Fibroblast of lung (primary cell): ENCODE measurements around the gene CCDC183. TPM values are rescaled to one million over a fixed set of nuclear protein-coding genes. Genes with fewer than 3 reads are reported as not detected.
"Not testable (repeated sequence)": the region's sequence is repeated elsewhere in the genome, so short reads cannot be mapped to it uniquely, and the experiment has no call there.

Experiments used
- DNase-seq, 2 donors: peaks; one replicate each; pipeline versions ENCODE4 v3.0.0 to v3.0.0-alpha.2; 2010; ENCODE audit warnings: low read depth in 2 of 2
- H2AFZ ChIP-seq: 2 replicates; pipeline ENCODE4 v1.5.1; 2012; ENCODE audit warnings: low read length, control low read depth, inconsistent platforms
- H3K27ac ChIP-seq: 2 replicates; pipeline ENCODE4 v1.5.1; 2011; ENCODE audit warnings: low read length, control low read depth; ENCODE audit not compliant: insufficient read depth
- H3K27me3 ChIP-seq: 2 replicates; pipeline ENCODE4 v1.5.1; 2011; ENCODE audit warnings: mild to moderate bottlenecking, low read length; ENCODE audit not compliant: control insufficient read depth, insufficient read depth
- H3K36me3 ChIP-seq: 2 replicates; pipeline ENCODE4 v1.5.1; 2011; ENCODE audit warnings: low read length; ENCODE audit not compliant: control insufficient read depth, insufficient read depth
- H3K4me1 ChIP-seq: 2 replicates; pipeline ENCODE4 v1.5.1; 2011; ENCODE audit warnings: low read length; ENCODE audit not compliant: control insufficient read depth, insufficient read depth; ENCODE audit errors: extremely low read depth
- H3K4me2 ChIP-seq: 2 replicates; pipeline ENCODE4 v1.5.1; 2011; ENCODE audit warnings: low read length, control low read depth; ENCODE audit not compliant: insufficient read depth; ENCODE audit errors: extremely low read depth
- H3K4me3 ChIP-seq, 4 experiments: fragments of 200-600 bp in 1 of 4; sonication (generic) in 1 of 4; replicated peaks in 1 of 4; 2 replicates each; pipeline ENCODE4 v1.5.1; 2011 to 2016; ENCODE audit warnings: low read length in 4 of 4, low read depth in 3 of 4, mild to moderate bottlenecking in 3 of 4, control low read depth in 2 of 4, inconsistent platforms in 1 of 4, mixed read lengths in 1 of 4; ENCODE audit not compliant: insufficient read depth in 1 of 4; ENCODE audit errors: control extremely low read depth in 1 of 4
- H3K79me2 ChIP-seq: 2 replicates; pipeline ENCODE4 v1.5.1; 2012; ENCODE audit warnings: mild to moderate bottlenecking, low read length, inconsistent platforms; ENCODE audit not compliant: control insufficient read depth, insufficient read depth
- H3K9ac ChIP-seq: 2 replicates; pipeline ENCODE4 v1.5.1; 2011; ENCODE audit warnings: mild to moderate bottlenecking, low read length, control low read depth; ENCODE audit not compliant: insufficient read depth
- H3K9me3 ChIP-seq: 2 replicates; pipeline ENCODE4 v1.5.1; 2012; ENCODE audit warnings: low read depth, low read length; ENCODE audit not compliant: control insufficient read depth, insufficient read depth
- H4K20me1 ChIP-seq: 2 replicates; pipeline ENCODE4 v1.5.1; 2011; ENCODE audit warnings: low read length; ENCODE audit not compliant: control insufficient read depth, insufficient read depth; ENCODE audit errors: extremely low read depth
- EZH2 ChIP-seq: IDR thresholded peaks from 2 replicates; pipeline ENCODE4 v1.5.1; 2012; ENCODE audit warnings: low read length, control low read depth, mild to moderate bottlenecking; ENCODE audit errors: missing control alignments
- polyA plus RNA-seq, 2 donors: library from polyadenylated mRNA; depleted of rRNA in 1 of 2; stranded (reverse) in 1 of 2; unstranded in 1 of 2; fragments of >200 nt; gene quantifications; 2 replicates each; pipeline ENCODE4 v1.2.1, GENCODE V29; 2011 to 2012; ENCODE audit warnings: missing spikeins in 1 of 2
- total RNA-seq: library from RNA; depleted of rRNA; stranded (reverse); fragments of >200 nt; gene quantifications from 2 replicates; pipeline ENCODE4 v1.2.1, GENCODE V29; 2014
- TF ChIP-seq, protein P1 (sequence below), 2 donors: IDR thresholded peaks in 1 of 2; conservative IDR thresholded peaks in 1 of 2; 1 replicate in 1 of 2; 2 replicates in 1 of 2; pipeline ENCODE4 v1.5.1; 2011 to 2012; ENCODE audit warnings: low read length in 2 of 2, control low read depth in 1 of 2, inconsistent platforms in 1 of 2, low read depth in 1 of 2, mild to moderate bottlenecking in 1 of 2

CCDC183 gene
- total and polyA plus RNA-seq, 2 donors (not counting 1 experiment from before 2014, with no cell fraction given), result 0.35 to 0.99 TPM

DNA sequence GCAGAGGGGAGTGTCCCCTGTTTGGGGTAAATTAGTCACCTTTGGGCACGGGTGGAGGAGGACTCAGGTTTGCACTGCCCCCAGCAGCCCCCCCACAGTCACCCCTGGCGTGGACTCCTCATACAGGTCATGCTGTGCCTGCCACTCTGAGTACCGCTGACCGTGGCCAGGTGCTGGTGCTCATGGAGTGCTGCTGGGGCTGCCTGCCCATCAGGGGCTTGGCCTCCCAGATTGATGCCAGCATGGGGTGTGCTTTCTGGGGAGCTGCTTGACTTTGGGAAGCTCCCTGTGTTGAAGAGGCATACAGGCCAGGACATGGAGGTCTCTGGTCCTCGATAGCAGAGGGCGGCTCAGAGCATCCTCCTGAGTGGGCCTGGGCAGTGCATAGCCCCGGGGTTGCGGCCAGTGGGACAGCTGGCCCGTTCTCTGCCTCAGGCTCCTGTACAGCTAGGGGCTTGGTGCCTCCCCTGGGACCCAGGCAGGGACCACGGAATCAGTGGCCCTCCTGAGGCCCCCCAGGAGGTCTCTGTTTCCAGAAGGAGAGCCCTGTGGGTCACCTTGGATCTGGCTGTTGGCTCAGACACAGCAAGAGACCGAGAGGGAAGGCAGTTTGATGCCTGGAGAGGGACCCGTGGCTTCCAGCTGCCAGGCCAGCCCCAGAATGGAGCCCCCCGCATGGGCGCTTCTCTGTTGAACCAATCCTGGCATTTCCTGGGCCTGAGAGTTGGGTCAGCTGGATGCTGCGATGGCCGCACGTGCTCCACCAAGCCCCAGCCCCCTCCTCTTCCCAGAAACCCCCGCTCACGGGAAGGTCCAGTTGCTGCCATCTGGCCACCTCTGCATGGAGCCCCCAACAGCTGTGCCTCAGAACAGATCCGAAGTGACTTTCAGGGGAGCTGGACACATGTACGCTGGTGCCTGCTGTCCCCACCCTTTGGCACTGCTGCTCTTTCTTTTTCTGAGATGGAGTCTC lies 40.1 kb downstream of the CCDC183 start:
- Histone ChIP-seq H3K36me3 (peaks cover 16% of the 10 kb centered on the region), H4K20me1 (no peaks in the 10 kb centered on the region), H3K4me3 (no peak overlapping the region), H3K4me1 (peaks cover 2% of the 10 kb centered on the region), H3K27me3 (no peaks in the 10 kb centered on the region), H3K9me3 (no peaks in the 10 kb centered on the region), H3K4me2 (no peak overlapping the region), H2AFZ (no peak overlapping the region), H3K79me2 (no peaks in the 10 kb centered on the region), H3K27ac (no peak overlapping the region), H3K9ac (no peak overlapping the region)
- TF ChIP-seq EZH2, result no peak
- TF ChIP-seq, protein P1, sequence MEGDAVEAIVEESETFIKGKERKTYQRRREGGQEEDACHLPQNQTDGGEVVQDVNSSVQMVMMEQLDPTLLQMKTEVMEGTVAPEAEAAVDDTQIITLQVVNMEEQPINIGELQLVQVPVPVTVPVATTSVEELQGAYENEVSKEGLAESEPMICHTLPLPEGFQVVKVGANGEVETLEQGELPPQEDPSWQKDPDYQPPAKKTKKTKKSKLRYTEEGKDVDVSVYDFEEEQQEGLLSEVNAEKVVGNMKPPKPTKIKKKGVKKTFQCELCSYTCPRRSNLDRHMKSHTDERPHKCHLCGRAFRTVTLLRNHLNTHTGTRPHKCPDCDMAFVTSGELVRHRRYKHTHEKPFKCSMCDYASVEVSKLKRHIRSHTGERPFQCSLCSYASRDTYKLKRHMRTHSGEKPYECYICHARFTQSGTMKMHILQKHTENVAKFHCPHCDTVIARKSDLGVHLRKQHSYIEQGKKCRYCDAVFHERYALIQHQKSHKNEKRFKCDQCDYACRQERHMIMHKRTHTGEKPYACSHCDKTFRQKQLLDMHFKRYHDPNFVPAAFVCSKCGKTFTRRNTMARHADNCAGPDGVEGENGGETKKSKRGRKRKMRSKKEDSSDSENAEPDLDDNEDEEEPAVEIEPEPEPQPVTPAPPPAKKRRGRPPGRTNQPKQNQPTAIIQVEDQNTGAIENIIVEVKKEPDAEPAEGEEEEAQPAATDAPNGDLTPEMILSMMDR (conservative IDR thresholded peaks at IDR 0.05 in 1 of 2, IDR thresholded peaks at IDR 0.05 in 1 of 2; ENCODE audit: low read depth in 1 of 2, low read length in 2 of 2), result no peak
- no peak for DNase-seq

DNA sequence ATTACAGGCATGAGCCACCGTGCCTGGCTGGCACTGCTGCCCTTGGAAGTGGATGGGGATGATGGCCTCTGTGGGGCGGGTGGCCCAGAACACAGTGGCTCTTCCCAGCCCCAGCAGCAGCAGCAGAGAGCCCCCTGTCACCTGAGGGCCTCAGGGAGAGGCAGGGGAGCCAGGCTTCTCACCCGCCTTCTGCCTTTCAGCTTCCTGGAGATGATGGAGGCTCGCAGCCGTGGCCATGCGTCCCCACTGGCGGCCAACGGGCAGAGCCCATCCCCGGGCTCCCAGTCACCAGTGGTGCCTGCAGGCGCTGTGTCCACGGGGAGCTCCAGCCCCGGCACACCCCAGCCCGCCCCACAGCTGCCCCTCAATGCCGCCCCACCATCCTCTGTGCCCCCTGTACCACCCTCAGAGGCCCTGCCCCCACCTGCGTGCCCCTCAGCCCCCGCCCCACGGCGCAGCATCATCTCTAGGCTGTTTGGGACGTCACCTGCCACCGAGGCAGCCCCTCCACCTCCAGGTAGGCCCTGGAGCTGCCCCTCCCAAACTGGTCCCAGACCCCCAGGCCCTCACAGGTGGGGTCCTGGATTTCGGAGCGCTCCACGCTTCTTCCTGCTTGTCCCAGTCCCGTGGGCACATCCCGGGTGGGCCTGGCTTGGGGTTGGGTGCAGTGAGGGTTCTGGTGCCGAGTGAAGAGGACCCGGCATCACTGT lies 41.2 kb downstream of the CCDC183 start:
- no peak overlapping the region for H3K27ac ChIP-seq
- H3K4me2 ChIP-seq, result no peak overlapping the region
- TF ChIP-seq, protein P1 (conservative IDR thresholded peaks at IDR 0.05 in 1 of 2, IDR thresholded peaks at IDR 0.05 in 1 of 2; ENCODE audit: low read depth in 1 of 2, low read length in 2 of 2), result no peak
- no peak for TF ChIP-seq EZH2
- no peaks in the 10 kb centered on the region for H4K20me1 ChIP-seq
- H3K9ac ChIP-seq, result no peak overlapping the region
- H3K79me2 ChIP-seq, result no peaks in the 10 kb centered on the region
- no peaks in the 10 kb centered on the region for H3K27me3 ChIP-seq
- no peaks in the 10 kb centered on the region for H3K9me3 ChIP-seq
- peaks cover 8% of the 10 kb centered on the region for H3K4me1 ChIP-seq
- DNase-seq, result no peak
- H3K4me3 ChIP-seq, result no peak overlapping the region
- no peak overlapping the region for H2AFZ ChIP-seq
- peaks cover 12% of the 10 kb centered on the region for H3K36me3 ChIP-seq

GRCh38 chr9:136837856-136838277 lies 41.7 kb downstream of the CCDC183 start:
- H3K79me2 ChIP-seq, H3K27me3 ChIP-seq: not testable (repeated sequence)

More at GRCh38 chr9:136837856-136838277, 41.7 kb downstream of the CCDC183 start:
- DNase-seq, H2AFZ ChIP-seq, H4K20me1 ChIP-seq, H3K4me2 ChIP-seq, H3K4me3 ChIP-seq, H3K4me1 ChIP-seq, H3K9ac ChIP-seq, H3K9me3 ChIP-seq, H3K27ac ChIP-seq: not testable (repeated sequence)
- H3K36me3 ChIP-seq, result peaks cover 12% of the 10 kb centered on the region
